HG03196 (cell line): ENCODE measurements around the gene SOX13.

Experiments
- ATAC-seq: cut with Tn5 transposase; IDR thresholded peaks from one replicate; pipeline ENCODE4 v1.9.1; 2021; ENCODE audit not compliant: unreplicated experiment

The SOX13 gene

GRCh38 chr1:204105131-204105515, 32.2 kb downstream of the SOX13 start:
- no peak for ATAC-seq

GRCh38 chr1:204106825-204107224, 33.9 kb downstream of the SOX13 start:
- ATAC-seq: no peak

- no peak for ATAC-seq
Observed at GRCh38 chr1:204107892-204108291, 35.0 kb downstream of the SOX13 start.

- no peak for ATAC-seq
Observed at GRCh38 chr1:204108312-204109141, 35.6 kb downstream of the SOX13 start.

- no peak for ATAC-seq
Observed at GRCh38 chr1:204110894-204111633, 38.1 kb downstream of the SOX13 start.

GRCh38 chr1:204112876-204113730, 40.2 kb downstream of the SOX13 start:
- no peak for ATAC-seq

- no peak for ATAC-seq
Observed at GRCh38 chr1:204113896-204114295, 41.0 kb downstream of the SOX13 start.

- no peak for ATAC-seq
Observed at GRCh38 chr1:204114606-204115005, 41.7 kb downstream of the SOX13 start.

- no peak for ATAC-seq
Observed at GRCh38 chr1:204115116-204115515, 42.2 kb downstream of the SOX13 start.

- ATAC-seq: no peak
Observed at GRCh38 chr1:204116539-204116938, 43.6 kb downstream of the SOX13 start.

GRCh38 chr1:204121840-204122555, 49.1 kb downstream of the SOX13 start:
- no peak for ATAC-seq

- no peak for ATAC-seq
Observed at GRCh38 chr1:204123376-204123775, 50.5 kb downstream of the SOX13 start.

- ATAC-seq: no peak
Observed at GRCh38 chr1:204124639-204125038, 51.7 kb downstream of the SOX13 start.

- ATAC-seq: no peak
Observed at GRCh38 chr1:204125759-204126351, 52.9 kb downstream of the SOX13 start.

GRCh38 chr1:204126386-204126785, 53.5 kb downstream of the SOX13 start:
- ATAC-seq: no peak

- no peak for ATAC-seq
Observed at GRCh38 chr1:204126956-204127355, 54.0 kb downstream of the SOX13 start.

GRCh38 chr1:204127597-204128242, 54.8 kb downstream of the SOX13 start:
- ATAC-seq: no peak

- ATAC-seq: no peak
Observed at GRCh38 chr1:204128464-204128963, 55.6 kb downstream of the SOX13 start.
